Uterus (tissue), 2 donors: ENCODE data around the gene FOXC1.

ENCODE experiments used
- POLR2A ChIP-seq, 2 donors: fragments of 450-650 bp; IDR thresholded peaks; one replicate each; pipeline ENCODE4 v1.6.1; 2016; ENCODE audit warnings: antibody characterized with exemption in 2 of 2, mild to moderate bottlenecking in 1 of 2, moderate library complexity in 1 of 2
- TF ChIP-seq, protein P1 (sequence below), 4 experiments: fragments of 200-600 bp in 2 of 4; fragments of 450-650 bp in 2 of 4; sonication (generic) in 2 of 4; IDR thresholded peaks; one replicate each; pipeline ENCODE4 v1.5.1; 2016 to 2019; ENCODE audit warnings: antibody characterized with exemption in 4 of 4, mild to moderate bottlenecking in 2 of 4, moderate library complexity in 1 of 4

DNA sequence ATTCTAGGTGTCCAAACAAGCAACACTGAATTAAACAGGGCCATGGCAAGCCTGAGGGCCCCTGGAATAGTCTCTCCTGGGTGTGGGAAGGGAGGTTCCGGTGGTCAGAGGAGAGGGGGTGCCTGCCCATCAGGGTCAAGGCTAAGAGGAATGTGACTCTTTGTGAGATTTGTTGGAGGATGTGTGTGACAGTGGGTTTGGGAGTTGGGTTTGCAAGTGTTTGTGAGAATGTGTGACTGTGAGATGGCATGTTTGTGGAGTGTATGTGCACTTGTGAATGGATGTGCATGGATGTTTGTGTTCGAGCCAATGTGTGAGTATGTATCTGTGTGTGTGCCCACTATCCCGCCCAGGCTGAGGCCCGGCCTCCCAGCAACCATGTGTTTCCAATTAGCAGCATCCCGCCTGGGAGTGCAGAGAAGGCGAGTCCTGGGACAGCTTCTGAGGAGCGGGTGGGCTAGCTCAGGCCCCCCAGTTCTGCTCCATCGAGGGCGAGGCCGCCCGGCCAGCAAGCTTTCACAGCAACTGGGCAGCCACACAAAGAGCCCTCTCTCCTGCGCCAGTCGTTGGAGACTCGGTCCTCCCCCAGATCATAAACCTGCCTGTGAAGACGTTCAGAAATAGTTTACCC lies 12.6 kb downstream of the FOXC1 start:
- TF ChIP-seq, protein P1, sequence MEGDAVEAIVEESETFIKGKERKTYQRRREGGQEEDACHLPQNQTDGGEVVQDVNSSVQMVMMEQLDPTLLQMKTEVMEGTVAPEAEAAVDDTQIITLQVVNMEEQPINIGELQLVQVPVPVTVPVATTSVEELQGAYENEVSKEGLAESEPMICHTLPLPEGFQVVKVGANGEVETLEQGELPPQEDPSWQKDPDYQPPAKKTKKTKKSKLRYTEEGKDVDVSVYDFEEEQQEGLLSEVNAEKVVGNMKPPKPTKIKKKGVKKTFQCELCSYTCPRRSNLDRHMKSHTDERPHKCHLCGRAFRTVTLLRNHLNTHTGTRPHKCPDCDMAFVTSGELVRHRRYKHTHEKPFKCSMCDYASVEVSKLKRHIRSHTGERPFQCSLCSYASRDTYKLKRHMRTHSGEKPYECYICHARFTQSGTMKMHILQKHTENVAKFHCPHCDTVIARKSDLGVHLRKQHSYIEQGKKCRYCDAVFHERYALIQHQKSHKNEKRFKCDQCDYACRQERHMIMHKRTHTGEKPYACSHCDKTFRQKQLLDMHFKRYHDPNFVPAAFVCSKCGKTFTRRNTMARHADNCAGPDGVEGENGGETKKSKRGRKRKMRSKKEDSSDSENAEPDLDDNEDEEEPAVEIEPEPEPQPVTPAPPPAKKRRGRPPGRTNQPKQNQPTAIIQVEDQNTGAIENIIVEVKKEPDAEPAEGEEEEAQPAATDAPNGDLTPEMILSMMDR (IDR thresholded peaks at IDR 0.05), result no peak
- no peak for TF ChIP-seq POLR2A (IDR thresholded peaks at IDR 0.05)
